ENCODE measurements around the gene STXBP1.

- TF ChIP-seq CTCF (IDR thresholded peaks at IDR 0.05): no peak
- no peak for TF ChIP-seq REST (IDR thresholded peaks at IDR 0.05)
- TF ChIP-seq HMGXB4 (CRISPR knock-in tag; IDR thresholded peaks at IDR 0.05; ENCODE audit: borderline replicate concordance): no peak
- no peak for TF ChIP-seq CBX8 (IDR thresholded peaks at IDR 0.05)
- no peak for TF ChIP-seq TP53 (CRISPR knock-in tag; IDR thresholded peaks at IDR 0.05)
- no peak for TF ChIP-seq USF2 (IDR thresholded peaks at IDR 0.05)
- no peak for TF ChIP-seq POLR2A (IDR thresholded peaks at IDR 0.05; ENCODE audit: low read length)
- no peak for TF ChIP-seq BHLHE40 (IDR thresholded peaks at IDR 0.05; ENCODE audit: low read depth, low read length)
These were observed 35.4 kb downstream of the STXBP1 start for GRCh38 chr9:127647451-127647850.
